Muscle layer of duodenum (tissue), 2 donors: Measurements from ENCODE around the gene ANKRD65.
"Not testable (repeated sequence)": the region's sequence is repeated elsewhere in the genome, so short reads cannot be mapped to it uniquely, and the experiment has no call there.

ENCODE experiments used
- H3K27ac ChIP-seq: one replicate; pipeline ENCODE4 v1.7.0; 2013; ENCODE audit warnings: mild to moderate bottlenecking, low read length
- H3K27me3 ChIP-seq: one replicate; pipeline ENCODE4 v1.7.0; 2013; ENCODE audit warnings: low read depth, mild to moderate bottlenecking, control low read depth, low read length
- H3K36me3 ChIP-seq, 2 donors: one replicate each; pipeline ENCODE4 v1.7.0; 2013; ENCODE audit warnings: low read length in 2 of 2, control low read depth in 1 of 2, mild to moderate bottlenecking in 1 of 2; ENCODE audit not compliant: insufficient read depth in 2 of 2, control insufficient read depth in 1 of 2
- H3K4me1 ChIP-seq, 2 donors: one replicate each; pipeline ENCODE4 v1.7.0; 2013; ENCODE audit warnings: low read length in 2 of 2, mild to moderate bottlenecking in 2 of 2, control low read depth in 1 of 2, moderate library complexity in 1 of 2; ENCODE audit not compliant: insufficient read depth in 2 of 2, control insufficient read depth in 1 of 2
- H3K4me3 ChIP-seq, 2 donors: one replicate each; pipeline ENCODE4 v1.7.0; 2013; ENCODE audit warnings: low read length in 2 of 2, low read depth in 1 of 2, mild to moderate bottlenecking in 1 of 2
- H3K9me3 ChIP-seq, 2 donors: one replicate each; pipeline ENCODE4 v1.7.0; 2013; ENCODE audit warnings: low read length in 2 of 2, control low read depth in 1 of 2, mild to moderate bottlenecking in 1 of 2; ENCODE audit not compliant: control insufficient read depth in 1 of 2
- donor health status: healthy.

ANKRD65 gene

GRCh38 chr1:1455366-1455884, 34.3 kb upstream of the ANKRD65 start:
- no peaks in the 10 kb centered on the region for H3K27me3 ChIP-seq

GRCh38 chr1:1454286-1455056, 33.4 kb upstream of the ANKRD65 start:
- H3K4me1 ChIP-seq, H3K9me3 ChIP-seq, H3K27ac ChIP-seq, H3K27me3 ChIP-seq, H3K36me3 ChIP-seq, H3K4me3 ChIP-seq: not testable (repeated sequence)

More at GRCh38 chr1:1455366-1455884, 34.3 kb upstream of the ANKRD65 start:
- H3K27ac ChIP-seq = no peak overlapping the region
- H3K4me1 ChIP-seq = no peaks in the 10 kb centered on the region
- no peak overlapping the region for H3K4me3 ChIP-seq
- no peaks in the 10 kb centered on the region for H3K36me3 ChIP-seq
- no peaks in the 10 kb centered on the region for H3K9me3 ChIP-seq

- Histone ChIP-seq H3K4me3 (no peak overlapping the region), H3K9me3 (no peaks in the 10 kb centered on the region), H3K27ac (no peak overlapping the region), H3K27me3 (no peaks in the 10 kb centered on the region), H3K36me3 (no peaks in the 10 kb centered on the region), H3K4me1 (no peaks in the 10 kb centered on the region)
Measured at GRCh38 chr1:1452882-1453281, 31.8 kb upstream of the ANKRD65 start.

DNA sequence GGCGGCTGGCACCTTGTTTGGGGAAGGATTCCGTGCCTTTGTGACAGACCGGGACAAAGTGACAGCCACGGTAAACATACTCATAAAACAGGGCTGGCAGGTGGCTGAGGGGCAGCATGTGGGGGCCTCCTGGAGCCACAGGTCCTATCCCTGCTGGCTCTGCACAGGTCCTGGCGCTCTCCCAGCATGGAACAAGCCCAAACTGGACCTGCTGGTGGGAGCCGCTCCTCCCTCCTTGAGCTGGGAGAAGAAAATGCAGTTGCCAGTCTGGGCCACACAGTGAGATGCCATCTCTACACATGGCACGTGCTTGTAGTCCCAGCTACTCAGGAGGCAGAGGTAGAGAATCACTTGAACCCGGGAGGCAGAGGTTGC, 31.3 kb upstream of the ANKRD65 start:
- not testable (repeated sequence) for H3K9me3 ChIP-seq, H3K36me3 ChIP-seq, H3K27me3 ChIP-seq, H3K27ac ChIP-seq, H3K4me1 ChIP-seq, H3K4me3 ChIP-seq

DNA sequence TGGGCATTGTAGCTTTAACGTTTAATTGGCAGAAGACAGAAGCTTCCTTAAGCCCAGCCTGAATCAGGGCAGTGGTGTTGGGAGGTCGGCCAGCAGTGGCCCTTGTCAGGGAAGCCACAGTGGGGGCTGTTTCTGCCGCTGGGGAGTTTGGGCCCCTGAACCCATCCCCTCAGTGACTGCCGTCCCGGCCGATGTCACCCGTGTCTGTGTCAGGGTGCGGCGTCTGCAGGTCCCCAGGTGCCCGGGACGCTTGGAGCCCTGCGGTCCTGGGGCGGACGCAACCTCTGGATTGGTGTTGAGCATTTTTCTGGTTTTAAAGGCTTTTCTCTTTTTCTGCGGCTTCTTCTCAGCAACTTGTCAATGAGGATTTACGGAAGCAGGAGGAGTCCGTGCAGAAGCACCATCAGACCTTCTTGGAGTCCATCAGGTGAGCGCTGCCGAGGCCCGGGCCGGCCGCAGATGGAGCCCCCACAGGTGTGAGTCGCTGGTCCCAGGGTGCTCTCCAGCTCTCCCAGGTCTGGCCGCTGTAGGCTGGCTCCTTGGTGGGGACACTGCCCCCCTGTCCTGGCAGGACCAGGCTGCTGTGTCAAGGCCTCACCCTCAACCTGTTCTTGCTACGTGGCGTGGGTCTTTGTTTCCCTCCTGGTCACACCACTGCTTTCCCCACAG, 30.8 kb upstream of the ANKRD65 start:
- no peaks in the 10 kb centered on the region for H3K27me3 ChIP-seq
- no peaks in the 10 kb centered on the region for H3K9me3 ChIP-seq
- H3K4me3 ChIP-seq = no peak overlapping the region
- no peaks in the 10 kb centered on the region for H3K36me3 ChIP-seq
- H3K4me1 ChIP-seq = no peaks in the 10 kb centered on the region
- no peak overlapping the region for H3K27ac ChIP-seq

DNA sequence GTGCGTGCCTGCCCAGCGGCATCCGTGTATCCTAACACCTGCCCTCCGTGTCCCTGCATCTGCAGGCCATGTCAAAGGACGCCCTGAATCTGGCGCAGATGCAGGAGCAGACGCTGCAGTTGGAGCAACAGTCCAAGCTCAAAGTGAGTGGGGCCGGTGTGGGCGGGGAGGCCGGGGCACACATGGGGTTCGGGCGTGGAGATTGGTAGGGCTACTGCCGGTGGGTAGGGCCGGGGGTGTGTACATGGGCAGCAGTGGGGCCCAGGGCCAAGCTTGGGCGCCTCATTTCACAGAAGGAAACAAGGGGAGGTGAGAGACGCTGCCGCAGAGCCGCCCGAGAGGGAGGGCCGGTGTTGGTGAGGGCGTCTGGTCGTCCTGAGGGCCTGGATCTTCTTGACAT, 29.5 kb upstream of the ANKRD65 start:
- H3K27ac ChIP-seq, H3K27me3 ChIP-seq, H3K36me3 ChIP-seq, H3K4me3 ChIP-seq, H3K9me3 ChIP-seq, H3K4me1 ChIP-seq: not testable (repeated sequence)

DNA sequence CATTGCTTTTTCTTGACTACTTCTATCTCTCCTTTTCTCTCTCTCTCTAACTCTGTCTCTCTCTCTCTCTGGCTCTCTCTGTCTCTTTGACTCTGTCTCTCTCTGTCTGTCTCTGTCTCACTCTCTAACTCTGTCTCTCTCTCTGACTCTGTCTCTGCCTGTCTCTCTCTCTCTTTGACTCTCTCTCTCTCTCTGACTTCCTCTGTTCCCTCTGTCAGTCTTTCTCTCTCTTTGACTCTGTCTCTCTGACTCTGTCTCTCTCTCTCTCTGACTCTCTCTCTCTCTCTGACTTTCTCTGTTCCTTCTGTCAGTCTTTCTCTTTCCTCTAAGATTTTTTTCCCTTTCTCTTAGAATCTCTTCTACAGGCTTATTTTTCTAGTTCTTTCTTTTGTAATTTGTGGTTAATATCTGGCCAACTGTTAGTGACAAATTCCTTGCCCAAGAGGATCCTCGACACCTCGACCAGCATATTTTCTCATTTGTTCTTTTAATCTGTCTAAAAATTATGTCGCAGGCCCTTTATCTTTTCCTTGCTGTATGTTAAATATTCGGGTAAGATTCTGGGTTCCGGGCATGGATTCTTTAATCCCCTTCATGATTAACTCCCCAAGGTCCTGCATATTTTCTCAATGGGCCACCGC, 28.1 kb upstream of the ANKRD65 start, which contains the start of gene ATAD3C:
TSS of gene ATAD3C (plus strand) at position 591 of the 641 bp plus-strand sequence. CDS start 995 bp downstream, outside the sequence.
- no peaks in the 10 kb centered on the region for H3K9me3 ChIP-seq
- no peak within 1 kb of the TSS for H3K4me3 ChIP-seq
- no peaks in the 10 kb centered on the region for H3K36me3 ChIP-seq
- no peak within 1 kb of the TSS for H3K27ac ChIP-seq
- H3K27me3 ChIP-seq = no peaks in the 10 kb centered on the region
- no peaks in the 10 kb centered on the region for H3K4me1 ChIP-seq

DNA sequence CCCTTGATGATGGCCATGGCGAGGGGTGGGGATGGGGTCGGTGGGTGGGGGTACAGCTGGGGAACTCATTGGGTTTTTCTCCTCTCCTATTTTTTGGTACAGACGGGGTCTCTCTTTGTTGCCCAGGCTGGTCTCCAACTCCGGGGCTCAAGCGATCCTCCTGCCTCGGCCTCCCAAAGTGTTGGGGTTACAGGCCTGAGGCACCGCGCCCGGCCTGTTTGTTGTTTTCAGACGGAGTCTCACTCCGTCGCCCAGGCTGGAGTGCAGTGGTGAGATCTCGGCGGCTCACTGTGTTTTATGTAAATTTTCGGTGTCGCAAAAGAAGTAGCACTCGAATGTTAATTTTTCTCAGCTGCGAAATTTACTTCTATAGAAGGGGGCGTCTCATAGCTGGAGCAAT, 25.6 kb upstream of the ANKRD65 start:
- not testable (repeated sequence) for H3K4me3 ChIP-seq, H3K36me3 ChIP-seq, H3K9me3 ChIP-seq, H3K27ac ChIP-seq, H3K27me3 ChIP-seq, H3K4me1 ChIP-seq

DNA sequence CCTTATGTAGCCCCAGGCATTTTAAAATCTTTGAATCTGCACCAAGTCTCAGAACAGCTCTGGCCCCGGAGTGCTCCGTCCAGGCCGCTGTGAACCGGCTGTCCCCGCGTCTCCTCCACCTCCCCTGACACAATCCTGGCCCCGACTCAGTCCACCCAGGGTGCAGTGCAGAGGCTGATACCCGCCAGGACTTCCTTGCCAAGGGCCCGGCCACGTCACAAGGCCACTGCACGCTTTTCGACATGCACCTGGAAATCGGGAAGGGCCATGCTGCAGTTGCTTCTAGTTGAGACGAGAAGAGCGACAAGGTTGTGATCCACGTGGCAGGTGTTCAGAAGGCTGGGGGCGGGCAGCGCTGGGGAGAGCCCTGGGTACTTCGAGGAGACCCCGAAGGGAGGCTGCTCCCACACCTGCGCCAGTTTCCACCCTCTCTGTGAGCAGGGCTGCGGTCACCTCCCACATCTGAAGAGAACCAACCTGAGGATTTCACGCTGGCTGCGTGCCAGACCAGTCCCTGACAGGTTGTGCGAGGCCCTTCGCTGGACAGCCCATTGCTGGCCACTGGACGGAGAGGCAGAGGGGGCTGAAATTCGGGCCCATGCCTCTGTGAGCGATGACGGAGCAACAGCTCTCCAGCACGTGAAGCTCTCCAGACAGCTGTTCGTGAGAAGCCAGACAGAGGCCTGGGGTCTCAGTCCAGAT, 21.1 kb upstream of the ANKRD65 start:
- Histone ChIP-seq H3K4me1 (peaks cover 0 to 36% of the 10 kb centered on the region in 2 donors), H3K27me3 (no peaks in the 10 kb centered on the region), H3K36me3 (peaks cover 0 to 7% of the 10 kb centered on the region in 2 donors), H3K9me3 (no peaks in the 10 kb centered on the region), H3K27ac (no peak overlapping the region), H3K4me3 (no peak overlapping the region)

- H3K27me3 ChIP-seq = peaks cover 3% of the 10 kb centered on the region
Measured at GRCh38 chr1:1441002-1441888, 20.2 kb upstream of the ANKRD65 start.

More at GRCh38 chr1:1441002-1441888, 20.2 kb upstream of the ANKRD65 start:
- Histone ChIP-seq H3K9me3 (no peaks in the 10 kb centered on the region), H3K36me3 (peaks cover 0 to 7% of the 10 kb centered on the region in 2 donors), H3K4me3 (no peak overlapping the region), H3K27ac (no peak overlapping the region), H3K4me1 (peaks cover 0 to 46% of the 10 kb centered on the region in 2 donors)
